Body of pancreas (tissue), 4 donors: ENCODE results near the gene PRR36. TPM values are rescaled to one million over a fixed set of nuclear protein-coding genes. Genes with fewer than 3 reads are reported as not detected.
A peak's percentile ranks its signal among the peaks of the same experiment; 100 is the strongest.
"Not testable (repeated sequence)": the region's sequence is repeated elsewhere in the genome, so short reads cannot be mapped to it uniquely, and the experiment has no call there.

Experiments used
- ATAC-seq: fragments of 150-250 bp; one replicate; pipeline ENCODE4 v1.9.1; 2016
- DNase-seq, 4 donors: peaks; one replicate each; pipeline ENCODE4 v3.0.0-alpha.2; 2019
- H3K27ac ChIP-seq, 4 donors: fragments of 200-600 bp; sonication (generic); 1 replicate in 3 of 4; 2 replicates in 1 of 4; pipeline versions ENCODE4 v1.5.1 to v1.6.1; 2016 to 2019; ENCODE audit warnings: mild to moderate bottlenecking in 1 of 4, mixed read lengths in 1 of 4, moderate library complexity in 1 of 4
- H3K27me3 ChIP-seq, 2 donors: fragments of 200-600 bp; sonication (generic); one replicate each; pipeline ENCODE4 v1.6.0; 2016; ENCODE audit warnings: mild to moderate bottlenecking in 1 of 2
- H3K36me3 ChIP-seq, 2 donors: fragments of 200-600 bp; sonication (generic); replicated peaks in 1 of 2; 2 replicates each; pipeline ENCODE4 v1.5.1; 2016; ENCODE audit warnings: low read depth in 2 of 2; ENCODE audit not compliant: insufficient read depth in 1 of 2
- H3K4me1 ChIP-seq: fragments of 200-600 bp; sonication (generic); one replicate; pipeline ENCODE4 v1.6.0; 2016
- H3K4me3 ChIP-seq, 2 donors: fragments of 200-600 bp; sonication (generic); 1 replicate in 1 of 2; 2 replicates in 1 of 2; pipeline ENCODE4 v1.5.1; 2016 to 2019
- H3K9me3 ChIP-seq, 3 donors: fragments of 200-600 bp; sonication (generic); 1 replicate in 2 of 3; 2 replicates in 1 of 3; pipeline ENCODE4 v1.5.1; 2016
- POLR2A ChIP-seq, 3 donors: fragments of 450-650 bp; IDR thresholded peaks; one replicate each; pipeline ENCODE4 v1.6.1; 2016; ENCODE audit warnings: antibody characterized with exemption in 3 of 3, mild to moderate bottlenecking in 2 of 3
- WGBS, 2 donors: methylation state at CpG; one replicate each; pipeline ENCODE4 v1.1.5; 2017; 5-methylcytosine and 5-hydroxymethylcytosine counted together
- intact Hi-C: fragments of 100-400 bp; cut with DNase I; formaldehyde crosslinking; loops from one replicate; pipeline ENCODE4 v1.15.1; 2023
- total RNA-seq, 2 donors: library from RNA; depleted of rRNA; stranded (reverse); fragments of >200 nt; gene quantifications; one replicate each; pipeline ENCODE4 v1.1.0, GENCODE V29; 2016
- TF ChIP-seq, protein P1 (sequence below), 7 experiments: fragments of 450-650 bp in 4 of 7; fragments of 200-600 bp in 3 of 7; sonication (generic) in 3 of 7; IDR thresholded peaks; one replicate each; pipeline ENCODE4 v1.5.1; 2016 to 2019; ENCODE audit warnings: antibody characterized with exemption in 7 of 7

Gene PRR36
- total RNA-seq, 2 donors from 2014 or later = 1.0 to 12.9 TPM

DNA sequence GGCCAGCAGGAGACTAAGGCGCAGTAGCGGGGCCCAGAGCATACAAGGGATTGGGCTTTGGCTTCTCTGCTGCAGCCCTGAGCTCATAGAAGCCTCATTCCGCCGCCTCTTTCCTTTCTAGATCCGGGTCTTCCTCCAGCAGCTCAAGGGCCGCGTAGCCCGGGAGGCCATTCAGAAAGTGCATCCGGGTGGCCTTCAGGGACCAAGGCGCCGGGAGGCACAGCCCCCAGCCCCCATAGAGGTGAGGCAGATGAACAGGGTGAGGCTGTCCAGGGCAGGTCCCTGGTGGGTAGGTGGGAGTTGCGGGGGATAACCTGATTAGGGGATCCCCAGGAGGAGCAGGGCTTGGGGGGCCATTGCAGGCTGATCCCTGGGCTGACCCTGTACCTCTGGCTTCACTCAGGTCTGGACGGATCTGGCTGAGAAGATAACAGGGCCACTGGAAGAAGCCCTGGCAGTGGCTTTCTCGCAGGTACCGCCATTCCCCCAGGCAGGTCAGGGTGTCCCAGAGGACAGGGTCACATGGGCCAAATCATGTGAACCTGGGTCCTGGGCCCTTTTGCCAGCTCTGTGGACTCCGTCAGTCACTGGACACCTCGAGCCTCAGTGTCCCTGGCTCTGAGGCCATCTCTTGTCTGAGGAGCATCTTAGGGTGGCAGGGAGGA is 47.2 kb upstream of the PRR36 start:
- Histone ChIP-seq H3K36me3 (no peaks in the 10 kb centered on the region), H3K27ac (peak overlapping the region; percentile 69 to 97 (median 92)), H3K4me3 (no peak overlapping the region), H3K4me1 (peaks cover 59% of the 10 kb centered on the region), H3K27me3 (peaks cover 0 to 6% of the 10 kb centered on the region in 2 donors), H3K9me3 (no peaks in the 10 kb centered on the region)
- no peak for ATAC-seq
- intact Hi-C loops = no loop called here
- 69 to 77% methylated on average over 6 to 17 of the region's 17 CpGs for WGBS, 2 donors
- DNase-seq = no peak
- TF ChIP-seq POLR2A (IDR thresholded peaks at IDR 0.05) = no peak
- TF ChIP-seq, protein P1, sequence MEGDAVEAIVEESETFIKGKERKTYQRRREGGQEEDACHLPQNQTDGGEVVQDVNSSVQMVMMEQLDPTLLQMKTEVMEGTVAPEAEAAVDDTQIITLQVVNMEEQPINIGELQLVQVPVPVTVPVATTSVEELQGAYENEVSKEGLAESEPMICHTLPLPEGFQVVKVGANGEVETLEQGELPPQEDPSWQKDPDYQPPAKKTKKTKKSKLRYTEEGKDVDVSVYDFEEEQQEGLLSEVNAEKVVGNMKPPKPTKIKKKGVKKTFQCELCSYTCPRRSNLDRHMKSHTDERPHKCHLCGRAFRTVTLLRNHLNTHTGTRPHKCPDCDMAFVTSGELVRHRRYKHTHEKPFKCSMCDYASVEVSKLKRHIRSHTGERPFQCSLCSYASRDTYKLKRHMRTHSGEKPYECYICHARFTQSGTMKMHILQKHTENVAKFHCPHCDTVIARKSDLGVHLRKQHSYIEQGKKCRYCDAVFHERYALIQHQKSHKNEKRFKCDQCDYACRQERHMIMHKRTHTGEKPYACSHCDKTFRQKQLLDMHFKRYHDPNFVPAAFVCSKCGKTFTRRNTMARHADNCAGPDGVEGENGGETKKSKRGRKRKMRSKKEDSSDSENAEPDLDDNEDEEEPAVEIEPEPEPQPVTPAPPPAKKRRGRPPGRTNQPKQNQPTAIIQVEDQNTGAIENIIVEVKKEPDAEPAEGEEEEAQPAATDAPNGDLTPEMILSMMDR (IDR thresholded peaks at IDR 0.05) = no peak

DNA sequence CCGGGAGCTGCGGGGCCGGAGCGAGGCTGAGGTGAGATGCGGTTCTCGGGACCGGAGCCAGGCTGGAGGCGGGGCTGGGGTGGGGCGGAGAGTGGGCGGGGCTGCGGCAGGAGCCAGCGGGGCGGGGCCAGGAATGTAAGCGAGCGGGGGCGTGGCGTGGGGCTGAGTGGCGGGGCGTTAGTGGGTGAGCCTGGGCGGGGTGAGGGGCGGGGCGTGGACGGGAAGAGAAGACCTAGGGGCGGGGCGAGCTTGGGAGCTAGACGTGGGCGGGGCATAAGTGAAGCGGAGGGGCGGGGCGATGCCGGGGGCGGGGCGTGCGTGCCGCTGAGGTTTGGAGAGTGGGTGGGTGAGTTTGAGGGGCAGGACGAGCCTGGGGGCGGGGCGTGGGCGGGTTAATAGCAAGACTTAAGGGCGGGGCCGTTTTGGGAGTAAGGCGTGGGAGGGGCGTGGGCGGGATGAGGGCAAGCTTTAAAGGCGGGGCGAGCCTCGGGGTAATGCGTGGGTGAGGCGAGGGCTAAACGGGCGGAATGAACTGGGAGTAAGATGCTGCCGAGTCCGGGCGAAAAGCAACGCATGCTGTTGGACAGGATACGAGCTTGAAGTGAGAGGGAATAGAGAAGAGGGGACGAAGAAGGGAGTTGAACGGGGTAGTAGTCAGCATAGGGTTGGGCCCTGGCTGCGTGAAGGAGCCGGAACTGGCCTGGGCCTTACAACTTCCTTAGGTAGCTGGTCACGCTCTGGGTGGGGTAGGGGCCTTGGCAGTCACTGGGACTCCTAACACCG is 46.5 kb upstream of the PRR36 start:
- intact Hi-C loops = no loop called here

DNA sequence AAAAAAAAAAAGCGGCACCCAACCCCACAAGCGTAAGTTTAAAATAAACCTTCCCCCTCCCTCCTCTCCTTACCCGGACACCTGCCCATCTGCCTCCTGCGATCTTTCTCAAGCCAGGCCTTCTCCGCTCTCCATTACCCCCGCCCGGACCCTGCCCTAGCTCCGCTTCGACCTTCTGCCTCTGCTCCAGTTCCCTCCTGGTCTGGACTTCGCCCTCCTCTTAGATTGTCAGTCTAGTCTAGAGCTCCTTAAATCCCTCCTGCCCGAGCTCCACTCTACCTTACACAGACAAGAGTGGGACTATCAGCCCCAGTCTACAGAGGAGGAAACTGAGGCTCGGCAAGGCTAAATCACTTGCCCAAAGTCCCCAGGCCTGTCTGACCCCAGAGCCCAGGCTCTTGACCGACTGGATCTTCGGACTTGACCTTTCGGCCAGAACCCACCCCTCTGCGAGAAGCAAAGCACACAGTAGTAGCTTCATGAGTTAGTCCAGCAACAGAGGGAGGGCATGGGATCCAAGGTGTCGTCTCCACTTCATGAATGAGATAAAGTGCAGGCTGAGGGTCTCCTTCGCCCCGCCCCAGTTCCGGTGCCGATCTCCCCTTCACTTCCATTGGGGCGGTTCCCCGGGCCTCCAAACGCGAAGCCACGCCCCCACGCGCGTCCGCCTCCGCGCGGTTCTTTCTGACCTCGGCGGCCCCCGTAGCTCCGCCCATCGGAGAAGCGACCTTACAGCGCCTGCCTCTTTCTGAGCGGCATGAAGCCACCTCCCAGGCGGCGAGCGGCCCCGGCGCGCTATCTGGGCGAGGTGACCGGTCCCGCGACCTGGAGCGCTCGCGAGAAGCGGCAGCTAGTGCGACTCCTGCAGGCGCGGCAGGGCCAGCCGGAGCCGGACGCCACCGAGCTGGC is 45.7 kb upstream of the PRR36 start, which contains the start of gene SNAPC2:
SNAPC2 (plus strand) TSS at position 729 of the 909 bp plus-strand sequence; CDS start at position 758, 29 bp downstream.
- Histone ChIP-seq H3K4me3 (peak within 1 kb of the TSS; percentile 53 to 67), H3K27me3 (peaks cover 0 to 14% of the 10 kb centered on the region in 2 donors), H3K4me1 (peaks cover 56% of the 10 kb centered on the region), H3K9me3 (no peaks in the 10 kb centered on the region), H3K36me3 (no peaks in the 10 kb centered on the region), H3K27ac (peak within 1 kb of the TSS; percentile 89 to 97 (median 92))
- ATAC-seq = peak; percentile 82
- WGBS, 2 donors = 4 to 11% methylated on average over 16 to 56 of the region's 62 CpGs
- peak; percentile 98 for DNase-seq
- intact Hi-C loops = no loop called here
- TF ChIP-seq, protein P1 (IDR thresholded peaks at IDR 0.05) = peak in 1 of 7 experiments; percentile 20
- peak in 2 of 3 donors; percentile 39 to 46 for TF ChIP-seq POLR2A (IDR thresholded peaks at IDR 0.05)

More for the DNA sequence above, 46.5 kb upstream of the PRR36 start:
- peak overlapping the region; percentile 89 to 97 (median 92) for H3K27ac ChIP-seq
- 1 to 2% methylated on average over 32 to 52 of the region's 62 CpGs for WGBS, 2 donors
- DNase-seq = peak; percentile 99 to 100 (median 100)
- peak in 2 of 3 donors; percentile 5 to 23 for TF ChIP-seq POLR2A (IDR thresholded peaks at IDR 0.05)
- TF ChIP-seq, protein P1 (IDR thresholded peaks at IDR 0.05) = no peak
- no peaks in the 10 kb centered on the region for H3K9me3 ChIP-seq
- peak overlapping the region; percentile 53 to 67 for H3K4me3 ChIP-seq
- no peaks in the 10 kb centered on the region for H3K36me3 ChIP-seq
- H3K4me1 ChIP-seq = peaks cover 62% of the 10 kb centered on the region
- peak; percentile 82 for ATAC-seq
- H3K27me3 ChIP-seq = peaks cover 0 to 14% of the 10 kb centered on the region in 2 donors

DNA sequence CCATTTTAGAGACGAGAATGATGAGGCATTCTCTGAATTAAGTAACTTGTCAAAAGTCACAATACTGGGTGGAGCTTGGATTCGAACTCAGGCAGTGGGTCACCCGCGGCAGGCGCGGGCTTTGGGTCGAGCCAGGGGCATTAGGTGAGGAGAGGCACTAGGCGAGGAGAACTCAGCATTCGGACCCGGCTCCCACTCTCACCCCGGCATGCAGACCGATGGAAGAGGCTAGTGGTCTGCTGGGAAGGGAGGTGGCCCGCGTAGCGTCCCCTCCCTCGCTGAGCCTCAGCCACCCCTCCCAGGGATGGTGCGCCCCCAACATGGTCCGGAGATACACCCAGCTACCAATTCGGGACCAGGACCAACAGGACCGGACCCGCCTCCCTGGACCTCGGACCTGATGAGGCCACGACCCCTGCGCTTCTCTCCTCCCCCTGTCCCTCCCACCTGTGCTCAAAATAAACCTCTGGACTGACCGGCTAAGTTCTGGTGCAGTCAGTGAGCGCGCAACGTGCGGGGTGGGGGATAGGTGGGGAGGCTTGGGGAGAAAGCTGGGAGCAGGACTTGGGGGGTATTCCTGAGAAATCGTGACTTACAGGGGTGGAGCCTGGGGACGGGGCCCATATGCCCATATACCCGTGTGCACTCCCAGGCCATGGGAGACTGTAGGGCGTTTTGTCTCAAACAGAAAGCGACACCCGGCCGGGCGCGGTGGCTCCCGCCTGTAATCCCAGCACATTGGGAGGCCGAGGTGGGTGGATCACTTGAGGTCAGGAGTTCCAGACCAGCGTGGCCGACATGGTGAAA is 44.6 kb upstream of the PRR36 start:
- H3K9me3 ChIP-seq = no peaks in the 10 kb centered on the region
- ATAC-seq = no peak
- DNase-seq = no peak
- H3K4me1 ChIP-seq = peaks cover 57% of the 10 kb centered on the region
- H3K4me3 ChIP-seq = no peak overlapping the region
- WGBS, 2 donors = 48 to 60% methylated on average over 30 to 42 of the region's 42 CpGs
- H3K27me3 ChIP-seq = peaks cover 0 to 18% of the 10 kb centered on the region in 2 donors
- H3K27ac ChIP-seq = no peak overlapping the region
- no peak for TF ChIP-seq POLR2A (IDR thresholded peaks at IDR 0.05)
- TF ChIP-seq, protein P1 (IDR thresholded peaks at IDR 0.05) = no peak
- intact Hi-C loops = no loop called here
- H3K36me3 ChIP-seq = no peaks in the 10 kb centered on the region

DNA sequence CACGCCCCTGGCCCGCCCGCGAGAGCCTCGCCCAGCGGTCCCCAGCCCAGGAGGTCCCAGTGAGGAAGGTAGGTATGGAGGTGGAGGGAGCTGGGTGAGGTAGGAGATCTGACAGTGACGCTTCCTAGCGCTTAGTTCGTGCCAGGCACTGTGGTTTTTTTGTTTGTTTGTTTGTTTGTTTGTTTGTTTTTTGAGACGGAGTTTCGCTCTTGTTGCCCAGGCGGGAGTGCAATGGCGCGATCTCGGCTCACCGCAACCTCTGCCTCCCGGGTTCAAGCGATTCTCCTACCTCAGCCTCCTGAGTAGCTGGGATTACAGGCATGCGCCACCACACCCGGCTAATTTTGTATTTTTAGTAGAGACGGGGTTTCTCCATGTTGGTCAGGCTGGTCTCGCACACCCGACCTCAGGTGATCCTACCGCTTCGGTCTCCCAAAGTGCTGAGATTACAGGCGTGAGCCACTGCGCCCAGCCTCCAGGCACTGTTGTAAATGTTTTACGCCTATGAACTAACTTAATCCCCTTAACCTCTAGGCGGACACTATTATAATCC is 43.9 kb upstream of the PRR36 start:
- peaks cover 57% of the 10 kb centered on the region for H3K4me1 ChIP-seq
- H3K27me3 ChIP-seq = peaks cover 0 to 18% of the 10 kb centered on the region in 2 donors
- ATAC-seq, H3K4me3 ChIP-seq, H3K27ac ChIP-seq, DNase-seq, H3K9me3 ChIP-seq, H3K36me3 ChIP-seq, intact Hi-C loops: not testable (repeated sequence)
- 44 to 52% methylated on average over 29 of the region's 29 CpGs for WGBS, 2 donors
